Parietal lobe (tissue), 2 donors: ENCODE measurements around the gene TPD52L2. TPM values are rescaled to one million over a fixed set of nuclear protein-coding genes. Genes with fewer than 3 reads are reported as not detected.

Source experiments
- small RNA-seq: library from RNA; depleted of rRNA; stranded (forward); fragments of <200 nt; gene quantifications from one replicate; pipeline ENCODE3, GENCODE V24; 2014; ENCODE audit warnings: low replicate concordance
- total RNA-seq: library from RNA; depleted of rRNA; stranded (reverse); fragments of >200 nt; gene quantifications from one replicate; pipeline ENCODE4 v1.2.3, GENCODE V29; 2014

TPD52L2 gene
- total RNA-seq: 32.6 TPM

GRCh38 chr20:63864978-63865640, at the start of gene TPD52L2:
TPD52L2 (plus strand) TSS chr20:63865270; CDS start chr20:63865366, 96 bp downstream.

GRCh38 chr20:63830841-63831588, 34.1 kb upstream of the TPD52L2 start, which contains the start of gene ZBTB46:
ZBTB46 (minus strand) TSS chr20:63831264; CDS start chr20:63790757, 40,507 bp downstream.

GRCh38 chr20:63861365-63861934, 3.6 kb upstream of the TPD52L2 start, which contains the start of gene ABHD16B:
ABHD16B (plus strand) TSS chr20:63861498; CDS start chr20:63861541, 43 bp downstream.

GRCh38 chr20:63894358-63895201, 29.5 kb downstream of the TPD52L2 start, which contains the start of gene DNAJC5:
DNAJC5 (plus strand) TSS chr20:63895126; CDS start chr20:63928346, 33,220 bp downstream.

Small RNAs within 50 kb of the gene (small RNA-seq; reads per million reads assigned to genes)
- not detected for gene MIR941-2
- gene MIR941-4: not detected
- gene MIR941-5: not detected
- 0.89 reads per million, percentile 66 among the genes with 10 or more reads in this experiment for gene RNU1-134P

Other genes starting within 250 kb of the TPD52L2 start
- gene GMEB2, start 238.2 kb upstream of the TPD52L2 start, total RNA-seq: 9.7 TPM
- gene STMN3, start 211.8 kb upstream of the TPD52L2 start, total RNA-seq: 107 TPM
- gene RTEL1, start 207.0 kb upstream of the TPD52L2 start, total RNA-seq: 19.1 TPM
- 1.3 TPM for gene TNFRSF6B, start 168.6 kb upstream of the TPD52L2 start, total RNA-seq
- 27.9 TPM for gene ARFRP1, start 157.3 kb upstream of the TPD52L2 start, total RNA-seq
- 15.7 TPM for gene ZGPAT, start 157.2 kb upstream of the TPD52L2 start, total RNA-seq
- gene LIME1, start 128.6 kb upstream of the TPD52L2 start, total RNA-seq: 13.5 TPM
- gene SLC2A4RG, start 125.5 kb upstream of the TPD52L2 start, total RNA-seq: 3.4 TPM
- gene ZBTB46, start 34.0 kb upstream of the TPD52L2 start, total RNA-seq: 20.3 TPM
- gene ABHD16B, start 3.8 kb upstream of the TPD52L2 start, total RNA-seq: not detected
- 80.4 TPM for gene DNAJC5, start 29.9 kb downstream of the TPD52L2 start, total RNA-seq
- gene UCKL1, start 91.1 kb downstream of the TPD52L2 start, total RNA-seq: 32.9 TPM
- gene ZNF512B, start 104.7 kb downstream of the TPD52L2 start, total RNA-seq: 21.0 TPM
- 10.0 TPM for gene SAMD10, start 114.4 kb downstream of the TPD52L2 start, total RNA-seq
- 88.3 TPM for gene PRPF6, start 115.9 kb downstream of the TPD52L2 start, total RNA-seq
- gene C20orf204, start 170.9 kb downstream of the TPD52L2 start, total RNA-seq: 4.4 TPM
- gene SOX18, start 184.4 kb downstream of the TPD52L2 start, total RNA-seq: 0.63 TPM
- gene TCEA2, start 197.9 kb downstream of the TPD52L2 start, total RNA-seq: 44.8 TPM
- 7.2 TPM for gene RGS19, start 214.2 kb downstream of the TPD52L2 start, total RNA-seq
- 11.0 TPM for gene OPRL1, start 214.8 kb downstream of the TPD52L2 start, total RNA-seq
- gene LKAAEAR1, start 219.1 kb downstream of the TPD52L2 start, total RNA-seq: 0.63 TPM
- not detected for gene NPBWR2, start 242.3 kb downstream of the TPD52L2 start, total RNA-seq